ENCODE data around the gene FHL2.

Gene FHL2

DNA sequence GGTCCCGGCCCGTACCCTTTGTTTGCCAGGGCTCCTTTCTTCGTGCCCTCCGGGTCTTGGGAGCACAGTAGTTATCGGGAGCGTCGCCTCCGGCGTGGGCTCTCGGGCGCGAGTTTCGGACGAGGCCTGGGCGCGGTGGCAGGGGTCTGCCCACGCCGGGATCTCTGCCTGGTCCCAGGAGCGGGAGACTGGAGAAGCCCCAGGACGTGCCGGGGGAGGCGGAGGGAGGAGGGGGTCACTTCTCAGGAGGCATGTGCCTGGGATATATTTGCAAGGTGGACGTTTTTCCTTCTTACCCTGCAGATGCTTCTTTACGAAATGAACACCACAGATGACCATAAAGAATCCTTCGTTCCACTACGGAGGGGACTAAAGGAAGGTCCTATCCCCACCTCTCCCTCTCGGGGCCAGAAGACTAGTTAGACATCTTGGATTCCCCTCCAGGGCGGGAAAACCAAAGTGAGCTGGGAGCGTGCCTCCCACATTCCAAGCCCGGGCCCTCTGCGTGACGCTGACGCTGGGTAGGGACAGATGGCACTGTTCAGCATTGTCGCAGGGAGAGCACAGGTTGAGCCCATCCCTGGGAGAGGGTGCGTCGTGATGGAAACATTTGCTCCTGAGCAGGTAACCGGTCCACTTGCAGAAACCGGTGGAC, 483 bp upstream of the FHL2 start:
- DNase-seq (ENCODE audit: low spot score) (no peak), FAIRE-seq (no peak)

DNA sequence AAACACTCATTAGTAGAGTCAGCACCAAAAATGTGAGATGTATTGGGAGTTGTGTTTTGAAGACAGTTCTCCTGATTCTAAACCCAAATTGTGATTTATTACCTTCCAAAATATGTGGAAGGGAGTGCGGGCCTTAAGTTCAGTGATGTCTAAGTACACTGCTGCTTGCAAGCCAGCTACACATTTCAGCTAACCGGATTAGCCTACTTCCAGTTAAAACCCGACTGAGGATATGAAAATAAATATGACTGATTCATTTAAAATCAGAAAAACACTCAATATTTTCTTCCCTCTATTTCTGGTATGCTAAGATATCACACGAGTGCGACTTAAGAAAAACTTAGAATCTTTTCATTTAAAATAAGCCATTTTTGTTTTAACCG, 907 bp downstream of the FHL2 start:
- DNase-seq (ENCODE audit: low spot score) = peak; percentile 21
- FAIRE-seq = no peak

DNA sequence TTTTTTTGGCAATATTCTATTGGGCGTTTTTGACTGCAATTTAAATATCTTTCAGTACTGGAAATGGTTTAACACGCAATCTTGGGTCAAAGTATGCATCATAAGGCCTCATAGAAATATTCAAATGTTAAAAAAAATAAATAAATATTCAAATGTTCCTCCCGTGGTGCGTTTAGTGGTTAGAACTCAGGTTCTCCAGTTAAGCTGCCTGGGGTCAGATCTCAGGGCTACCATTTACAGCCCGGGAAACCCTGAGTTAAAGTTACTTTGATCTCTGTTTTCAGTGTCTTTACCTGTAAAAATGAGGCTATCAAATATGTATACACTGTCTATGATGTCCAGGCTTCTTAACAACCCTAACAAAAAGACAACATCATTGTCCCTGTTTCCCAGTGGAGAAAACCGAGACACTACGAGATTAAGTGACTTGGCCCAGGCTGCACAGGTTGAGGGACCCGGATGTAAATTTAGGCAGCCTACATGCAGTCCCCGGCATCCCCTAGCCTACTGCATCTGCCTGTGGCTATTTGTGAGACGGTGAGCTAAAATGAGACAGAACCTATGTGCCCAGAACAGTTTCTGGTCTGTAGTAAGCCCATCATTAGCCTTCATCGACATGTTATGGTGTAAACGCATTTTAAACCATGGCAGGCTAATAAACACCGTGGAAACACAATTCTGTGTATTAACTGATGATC, 1.7 kb downstream of the FHL2 start:
- FAIRE-seq = no peak
- peak; percentile 59 for DNase-seq (ENCODE audit: low spot score)

DNA sequence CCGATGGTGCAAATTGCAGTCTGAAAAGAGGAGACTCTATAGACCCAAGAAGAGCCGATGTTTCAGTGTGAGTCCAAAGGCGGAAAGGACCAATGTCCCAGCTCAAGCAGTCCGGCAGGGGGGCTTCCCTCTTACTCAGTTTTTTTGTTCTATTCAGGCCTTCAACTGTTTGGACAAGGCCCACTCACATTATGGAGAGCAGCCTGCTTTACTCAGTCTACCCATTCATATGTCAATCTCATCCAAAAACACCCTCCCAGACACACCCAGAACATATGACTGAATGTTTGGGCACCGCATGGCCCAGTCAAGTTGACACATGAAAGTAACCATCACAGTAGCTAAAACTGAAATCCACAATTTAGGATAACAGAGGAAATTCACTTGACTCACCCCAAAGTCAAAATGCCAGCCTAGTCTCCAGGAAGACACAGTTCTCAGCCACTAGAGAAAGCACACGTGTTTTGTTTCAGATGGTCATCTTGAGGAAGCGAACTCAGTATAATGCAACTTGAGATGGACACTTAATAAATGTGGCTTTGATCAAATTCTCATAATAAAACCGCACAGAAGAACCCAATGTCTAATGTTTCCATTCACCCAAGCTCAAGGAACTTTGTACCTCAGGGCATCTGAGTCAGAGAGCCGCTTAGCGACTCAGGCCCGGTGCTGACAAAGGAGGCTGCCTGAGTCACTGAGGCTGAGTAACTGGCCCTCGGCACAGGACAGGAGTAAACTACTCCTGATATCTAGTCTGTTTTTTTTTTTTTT, 2.4 kb downstream of the FHL2 start:
- peak; percentile 93 for FAIRE-seq
- peak; percentile 90 for DNase-seq (ENCODE audit: low spot score)

DNA sequence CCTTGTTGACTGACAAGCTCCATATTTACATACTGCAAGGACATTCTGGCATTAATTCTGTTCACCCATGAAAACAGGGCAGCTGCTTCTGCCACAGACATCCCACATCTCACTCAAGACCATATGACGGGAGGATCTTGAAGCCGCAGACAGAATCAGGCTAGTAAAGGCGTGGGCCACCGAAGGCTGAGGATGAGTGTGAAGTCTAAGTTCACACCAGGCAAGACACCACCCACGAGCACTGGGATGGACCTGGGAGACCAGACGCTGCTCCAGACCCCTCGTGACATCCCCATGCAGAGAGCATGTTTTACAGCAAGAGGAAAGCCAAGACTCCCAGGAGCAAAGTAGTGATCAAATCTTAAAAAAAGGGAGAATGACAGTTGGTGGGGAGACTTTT, 3.2 kb downstream of the FHL2 start:
- FAIRE-seq (no peak), DNase-seq (ENCODE audit: low spot score) (no peak)

DNA sequence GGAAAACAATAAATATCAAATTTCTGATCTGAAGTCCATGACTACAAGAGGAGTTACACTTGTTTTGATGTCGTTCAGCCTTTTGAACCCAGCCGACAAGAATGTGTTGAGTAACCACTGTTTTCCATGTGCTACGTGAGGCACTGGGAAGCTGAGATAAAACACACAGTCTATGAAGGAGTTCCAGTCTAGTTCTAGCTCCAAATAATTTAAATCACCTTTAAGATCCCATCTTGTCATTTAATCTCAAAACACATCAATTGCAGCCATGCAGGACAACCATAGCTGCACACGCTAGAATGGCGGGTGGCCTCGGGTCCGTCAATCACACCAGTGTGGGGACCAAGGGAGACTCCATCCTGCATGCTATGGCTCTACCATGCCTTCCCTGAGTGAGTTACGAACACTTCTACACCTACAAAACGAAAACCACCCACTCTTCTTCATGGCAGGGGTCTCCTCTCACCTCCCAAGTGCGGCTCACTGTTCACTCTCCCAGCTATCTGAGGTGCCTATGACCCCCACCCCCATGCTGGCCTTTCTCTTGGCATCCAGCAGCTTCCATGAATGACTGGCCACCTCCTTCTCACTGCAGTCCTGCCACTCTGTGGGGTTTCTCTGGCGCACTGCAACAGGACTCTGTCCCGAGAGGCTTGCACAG, 3.8 kb downstream of the FHL2 start:
- DNase-seq (ENCODE audit: low spot score) = no peak
- FAIRE-seq = no peak

DNA sequence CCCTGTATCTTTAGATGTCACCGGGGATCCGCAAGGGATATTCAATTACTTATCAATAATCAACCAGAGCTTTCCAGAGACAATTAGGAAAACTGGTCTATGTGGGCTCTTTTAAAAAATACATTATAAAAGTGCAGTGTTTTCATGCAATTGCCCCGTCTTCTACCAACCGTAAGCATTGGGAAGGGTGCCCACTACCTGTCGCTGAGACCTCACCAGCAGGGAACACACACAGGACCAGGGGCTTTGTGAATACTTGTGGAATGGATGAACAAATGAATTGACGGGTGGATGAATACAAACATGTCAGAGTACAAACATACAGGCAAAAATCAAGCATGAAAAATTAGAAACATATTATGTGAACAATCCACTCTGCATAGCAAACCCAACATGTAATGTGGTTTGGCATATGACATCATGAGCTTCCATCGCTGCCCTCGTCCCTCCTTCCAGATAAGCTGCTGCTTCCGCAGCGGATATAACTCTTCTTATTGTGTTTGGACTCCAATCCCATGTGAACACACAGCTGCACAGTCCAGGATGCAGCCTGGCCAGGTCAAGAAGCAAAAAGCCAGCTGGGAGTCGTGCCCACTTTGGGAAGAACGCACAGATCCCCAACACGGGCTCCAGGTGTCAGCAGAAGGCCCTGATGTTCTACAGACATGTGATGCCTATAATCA, 5.3 kb downstream of the FHL2 start:
- FAIRE-seq = no peak
- DNase-seq (ENCODE audit: low spot score) = no peak

DNA sequence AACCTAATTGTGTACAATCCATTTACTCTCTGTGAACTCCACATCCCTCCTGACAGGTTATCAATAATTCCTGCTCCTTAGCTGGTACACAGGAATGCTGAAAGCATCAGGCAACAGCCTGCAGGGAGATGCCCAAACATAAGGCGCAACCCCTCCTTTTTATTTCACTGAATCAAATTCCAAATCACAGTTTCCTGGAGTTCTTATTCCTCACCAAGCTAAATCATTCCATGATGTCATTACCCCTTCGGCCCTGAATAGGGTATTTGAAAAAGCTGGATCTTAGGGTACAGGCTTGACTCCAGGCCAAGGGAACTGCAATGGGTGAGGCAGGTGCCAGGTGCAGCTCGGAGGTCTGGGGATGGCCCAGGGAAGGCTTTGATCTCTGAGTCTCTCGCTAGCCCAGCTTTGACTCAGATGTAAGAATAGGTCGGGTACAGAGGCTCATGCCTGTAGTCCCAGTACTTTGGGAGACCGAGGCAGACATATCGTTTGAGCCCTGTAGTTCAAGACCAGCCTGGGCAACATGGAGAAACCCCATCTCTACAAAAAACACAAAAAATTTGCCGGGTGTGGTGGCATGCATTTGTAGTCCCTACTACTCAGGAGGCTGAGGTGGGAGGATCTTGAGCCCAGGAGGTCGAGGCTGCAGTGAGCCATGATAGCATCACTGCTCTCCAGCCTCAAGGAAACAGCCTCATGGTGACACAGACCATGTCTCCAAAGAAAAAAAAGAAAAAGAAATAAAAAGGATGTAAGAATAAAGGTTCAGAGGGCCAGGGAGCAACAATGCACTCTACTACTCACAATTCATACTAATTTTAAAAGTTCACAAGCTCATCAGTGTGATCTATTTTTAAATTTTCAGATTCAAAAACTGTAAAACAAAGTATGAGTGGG, 6.8 kb downstream of the FHL2 start:
- no peak for FAIRE-seq

DNA sequence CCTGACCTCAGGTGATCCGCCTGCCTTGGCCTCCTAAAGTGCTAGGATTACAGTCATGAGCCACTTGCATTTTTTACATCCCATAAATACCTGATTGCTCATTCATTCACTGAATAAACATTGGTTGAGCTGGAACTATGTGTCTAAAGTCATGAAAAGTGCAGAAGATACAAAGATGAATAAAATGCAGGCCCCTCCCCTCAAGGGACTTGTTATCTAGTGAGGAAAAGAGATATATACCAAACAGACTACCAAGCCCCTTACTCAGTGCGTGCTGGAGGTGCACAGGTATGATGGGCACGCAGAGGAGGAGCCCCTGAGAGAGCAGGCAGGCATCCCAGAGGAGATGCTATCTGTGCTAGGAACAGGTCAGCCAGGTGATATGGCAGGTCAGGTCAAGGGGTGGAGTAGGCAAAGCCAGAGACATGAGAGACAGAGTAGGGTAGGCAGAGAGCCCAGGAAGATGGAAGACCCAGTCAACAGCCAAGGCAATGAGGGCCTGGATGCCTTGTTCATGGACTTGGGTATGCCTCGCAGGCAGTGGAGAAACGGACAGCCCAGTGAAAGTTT, 7.7 kb downstream of the FHL2 start:
- no peak for FAIRE-seq
- DNase-seq (ENCODE audit: low spot score) = peak; percentile 64

More for the DNA sequence above, 6.8 kb downstream of the FHL2 start:
- no peak for DNase-seq (ENCODE audit: low spot score)

DNA sequence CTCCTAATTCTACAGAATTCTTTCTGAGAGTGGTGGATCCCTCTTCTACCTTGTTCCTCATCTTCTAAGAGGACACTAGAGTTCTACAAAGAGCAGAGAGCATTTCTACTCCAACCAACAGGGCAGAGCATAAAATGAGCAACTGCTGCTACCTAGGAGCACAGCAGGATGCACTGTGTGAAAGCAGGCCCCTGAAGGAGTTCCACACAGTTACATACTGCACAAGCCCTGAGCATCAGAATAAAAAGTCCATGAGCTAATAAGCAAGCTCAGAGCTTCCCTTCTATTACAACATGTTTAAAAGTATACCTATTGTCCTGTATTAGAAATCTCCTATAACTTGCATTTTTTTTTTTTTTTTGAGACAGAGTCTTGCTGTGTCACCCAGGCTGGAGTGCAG, 8.4 kb downstream of the FHL2 start:
- no peak for FAIRE-seq
- no peak for DNase-seq (ENCODE audit: low spot score)

DNA sequence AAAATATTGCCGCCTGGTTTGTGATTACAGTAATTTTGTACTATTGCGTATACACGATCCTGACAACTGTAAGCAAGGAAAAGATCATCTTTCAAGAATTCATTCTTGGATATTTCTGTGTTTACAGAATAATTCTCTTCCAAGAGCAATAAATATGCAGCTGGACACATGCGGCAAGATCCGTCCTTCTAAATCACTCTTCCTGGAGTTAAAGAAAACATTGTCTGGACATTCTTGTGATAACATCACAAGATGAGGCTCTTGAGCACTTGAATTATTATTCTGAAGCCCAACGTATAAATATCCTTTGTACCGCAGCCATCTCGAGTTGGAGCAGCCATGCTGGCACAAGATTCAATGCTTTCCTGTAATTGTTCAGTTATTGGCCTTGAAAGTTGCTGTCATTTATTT, 9.9 kb downstream of the FHL2 start:
- FAIRE-seq (no peak), DNase-seq (ENCODE audit: low spot score) (no peak)

DNA sequence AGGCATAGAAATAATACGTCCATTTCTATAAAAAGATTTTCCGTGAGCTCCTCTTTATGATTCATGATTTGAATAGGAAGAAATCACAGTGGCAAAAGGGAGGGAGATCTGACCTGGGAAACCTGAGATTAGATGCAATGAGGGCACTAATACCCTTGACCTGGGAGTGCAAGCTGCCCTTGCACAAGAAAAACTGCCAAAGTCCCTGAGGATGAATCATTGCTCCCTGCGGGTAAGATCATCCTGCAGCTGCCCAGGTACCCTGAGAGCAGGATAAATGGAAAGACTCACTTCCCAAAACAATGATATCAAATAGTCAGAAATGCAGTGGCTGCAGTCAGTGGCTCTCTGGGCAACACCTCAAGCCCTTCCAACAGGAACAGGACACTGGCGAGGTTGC, 11.6 kb downstream of the FHL2 start:
- DNase-seq (ENCODE audit: low spot score) = peak; percentile 64
- peak; percentile 64 for FAIRE-seq

DNA sequence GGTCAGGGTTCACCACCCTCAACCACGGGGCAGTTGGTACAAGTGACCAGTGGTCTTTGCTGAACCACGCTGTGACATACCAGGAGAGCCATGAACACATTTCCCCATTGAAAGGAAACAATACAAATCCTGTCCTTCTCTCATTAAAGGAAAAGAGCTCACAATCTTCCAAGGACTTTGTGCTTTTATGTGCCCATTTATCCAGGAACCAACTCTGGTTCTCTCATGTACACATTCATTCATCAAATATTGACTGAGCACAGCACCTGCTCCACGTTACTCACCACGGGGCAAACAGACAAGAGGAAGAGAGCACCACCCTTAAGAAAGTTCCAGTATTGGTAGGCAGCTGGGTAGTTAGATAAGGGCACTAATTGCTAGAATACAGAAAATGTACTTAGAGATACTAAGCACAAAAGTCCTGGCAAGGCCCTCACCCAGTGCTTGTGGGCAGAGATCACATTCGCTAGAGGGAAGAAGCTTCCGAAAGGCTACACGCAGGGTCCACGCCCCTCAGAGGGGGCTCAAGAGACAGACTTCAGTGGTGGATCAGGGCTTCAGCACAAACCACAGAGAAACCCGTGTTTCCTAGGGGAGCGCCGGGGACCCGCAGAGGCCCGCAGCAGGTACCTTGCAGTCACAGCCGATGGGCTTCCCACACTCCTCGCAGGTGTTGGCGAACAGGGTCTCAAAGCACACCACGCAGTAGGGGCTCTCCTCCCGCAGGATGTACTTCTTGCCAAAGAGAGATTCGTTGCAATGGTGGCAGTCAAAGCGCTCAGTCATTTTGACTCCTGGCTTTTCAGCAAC, 12.9 kb downstream of the FHL2 start:
- DNase-seq (ENCODE audit: low spot score) = no peak
- FAIRE-seq = no peak

DNA sequence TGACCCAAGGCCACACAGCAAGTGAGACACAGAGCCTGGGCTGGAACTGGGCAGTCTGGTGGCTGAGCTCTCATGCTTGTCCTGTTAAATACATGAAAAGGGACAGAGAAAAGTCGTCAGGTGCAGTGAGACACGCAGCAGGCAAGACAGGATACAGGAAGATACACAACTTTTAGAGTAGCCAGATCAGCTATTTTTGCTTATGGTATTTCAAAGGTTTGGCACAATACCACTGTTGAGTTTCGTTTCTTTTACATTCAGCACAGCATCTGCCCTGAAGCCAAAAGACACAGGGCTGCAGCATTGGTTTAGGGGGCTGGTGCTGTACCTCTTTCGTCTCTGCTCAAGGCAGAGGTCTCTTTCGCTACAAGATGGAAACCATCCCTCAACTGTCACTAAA, 14.0 kb downstream of the FHL2 start:
- FAIRE-seq (no peak), DNase-seq (ENCODE audit: low spot score) (no peak)

DNA sequence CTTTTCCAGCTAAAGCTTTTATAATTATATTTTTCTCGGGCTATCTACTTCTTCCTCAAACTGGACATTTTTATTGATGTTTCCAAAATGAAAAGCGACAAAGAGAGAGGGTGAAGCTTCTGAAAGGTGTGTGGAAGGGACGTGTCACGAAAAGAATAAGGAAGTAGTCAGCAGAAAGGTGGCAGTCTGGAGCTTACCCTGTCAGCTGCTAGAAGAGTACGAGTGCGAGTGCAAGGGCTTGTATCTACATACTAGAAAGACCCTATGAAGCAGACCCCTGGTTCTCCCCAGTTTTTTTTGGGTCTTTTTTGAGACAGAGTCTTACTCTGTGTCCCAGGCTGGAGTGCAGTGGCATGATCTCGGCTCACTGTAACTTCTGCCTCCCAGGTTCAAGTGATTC, 14.6 kb downstream of the FHL2 start:
- DNase-seq (ENCODE audit: low spot score) (no peak), FAIRE-seq (no peak)

DNA sequence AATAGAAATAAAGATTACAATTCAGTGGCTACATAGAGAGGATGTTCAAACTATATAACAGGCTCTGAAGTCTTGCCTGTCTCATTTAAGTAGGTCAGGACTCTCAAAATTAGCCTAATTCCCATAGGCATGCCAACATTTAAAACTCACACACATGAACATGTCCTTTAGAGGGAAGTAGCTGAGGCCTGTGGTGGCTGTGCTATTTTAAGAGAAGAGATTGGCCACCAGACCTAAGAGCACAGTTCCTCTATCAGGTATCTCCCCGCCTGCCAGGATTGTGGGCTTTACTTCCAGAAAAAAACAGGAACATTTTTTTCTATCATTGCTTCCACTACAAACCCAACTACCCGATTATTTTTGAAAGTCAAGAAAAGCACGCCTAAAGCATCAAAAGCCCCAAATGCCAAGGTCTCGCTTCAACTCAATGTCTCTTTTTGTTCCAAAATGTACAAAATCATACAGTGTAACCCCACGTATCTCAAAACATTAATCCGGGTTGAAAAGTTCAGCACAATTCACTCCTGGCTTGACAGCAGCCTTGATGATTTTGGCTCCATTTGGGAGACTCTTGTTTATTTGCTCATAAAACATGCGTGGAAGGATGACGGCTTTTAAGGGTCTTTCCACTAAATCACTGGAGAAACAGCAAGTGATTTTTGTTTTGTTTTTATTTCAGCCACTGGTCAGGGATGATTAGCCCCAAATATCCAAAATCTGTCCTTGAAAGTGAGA, 15.3 kb downstream of the FHL2 start:
- FAIRE-seq (no peak), DNase-seq (ENCODE audit: low spot score) (no peak)

DNA sequence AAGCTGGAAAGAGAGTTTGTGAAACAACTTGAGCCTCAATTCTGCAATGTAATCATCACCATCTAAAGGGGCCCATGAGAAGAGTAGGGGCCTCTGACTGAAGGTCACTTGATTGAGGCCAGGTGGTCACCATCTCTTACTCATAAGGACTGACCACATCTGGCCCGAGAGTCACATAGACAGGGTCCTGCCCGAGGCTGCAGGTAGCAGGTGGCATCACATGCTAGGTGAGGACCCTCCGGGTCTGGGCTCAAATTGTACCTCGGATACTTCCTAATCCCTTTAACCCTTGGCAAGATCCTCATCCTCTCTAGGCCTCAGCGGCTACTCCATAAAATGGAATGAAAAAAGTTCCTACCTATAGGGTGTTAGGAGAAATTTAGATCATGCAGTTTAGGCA, 16.7 kb downstream of the FHL2 start:
- no peak for DNase-seq (ENCODE audit: low spot score)
- FAIRE-seq = no peak

DNA sequence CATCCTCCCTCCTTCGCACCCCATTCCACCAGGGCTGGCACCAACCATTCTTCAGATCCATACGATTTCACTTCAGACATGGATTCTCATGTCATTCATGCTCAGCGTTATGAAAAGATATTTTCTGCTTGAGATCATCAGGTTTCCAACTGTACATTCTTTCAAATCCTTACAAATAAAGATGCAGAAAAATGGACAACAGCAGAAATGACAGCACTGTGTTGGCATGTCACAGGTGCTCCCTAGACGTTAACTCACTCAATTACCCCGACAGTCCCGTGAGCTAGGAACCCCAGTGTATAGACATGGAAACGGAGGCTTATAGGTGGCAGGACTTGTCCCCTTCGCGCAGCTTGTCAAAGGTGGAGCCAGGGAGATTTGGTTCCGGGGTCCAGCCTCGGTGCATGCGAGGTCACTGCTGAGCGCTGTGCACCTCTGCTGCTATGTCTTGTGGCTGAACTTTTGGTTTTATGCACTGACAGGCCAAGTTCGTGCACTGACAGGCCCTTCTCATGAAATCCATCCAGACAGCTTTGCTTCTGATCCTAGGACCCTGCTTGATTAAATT, 17.7 kb downstream of the FHL2 start:
- DNase-seq (ENCODE audit: low spot score) = no peak
- no peak for FAIRE-seq
